Glomerular visceral epithelial cell (primary cell): ENCODE data around the gene ELOVL6.

ENCODE experiments used
- DNase-seq: peaks from one replicate; pipeline ENCODE4 v3.0.0-alpha.2; 2016; ENCODE audit errors: extremely low spot score

The ELOVL6 gene

GRCh38 chr4:110025718-110026117, 172.7 kb downstream of the ELOVL6 start:
- no peak for DNase-seq

- DNase-seq = no peak
These were observed 173.4 kb downstream of the ELOVL6 start for GRCh38 chr4:110025056-110025455.

- DNase-seq = no peak
These were observed 176.0 kb downstream of the ELOVL6 start for GRCh38 chr4:110022457-110022856.

GRCh38 chr4:110020646-110021443, 177.6 kb downstream of the ELOVL6 start:
- no peak for DNase-seq

- DNase-seq = peak; percentile 21
These were observed 178.3 kb downstream of the ELOVL6 start for GRCh38 chr4:110020139-110020538.

GRCh38 chr4:110019153-110019552, 179.3 kb downstream of the ELOVL6 start:
- DNase-seq = no peak

GRCh38 chr4:110014233-110014632, 184.2 kb downstream of the ELOVL6 start:
- no peak for DNase-seq

GRCh38 chr4:110012917-110013316, 185.5 kb downstream of the ELOVL6 start:
- DNase-seq = no peak

GRCh38 chr4:110010797-110011196, 187.6 kb downstream of the ELOVL6 start:
- no peak for DNase-seq

- DNase-seq = no peak
These were observed 188.9 kb downstream of the ELOVL6 start for GRCh38 chr4:110009550-110009949.

GRCh38 chr4:110008540-110008939, 189.9 kb downstream of the ELOVL6 start:
- no peak for DNase-seq

- no peak for DNase-seq
These were observed 191.2 kb downstream of the ELOVL6 start for GRCh38 chr4:110007217-110007616.

- DNase-seq = peak; percentile 67
These were observed 192.9 kb downstream of the ELOVL6 start for GRCh38 chr4:110005461-110006056.

- no peak for DNase-seq
These were observed 193.9 kb downstream of the ELOVL6 start for GRCh38 chr4:110004556-110004955.

- DNase-seq = no peak
These were observed 194.8 kb downstream of the ELOVL6 start for GRCh38 chr4:110003401-110004187.

- no peak for DNase-seq
These were observed 196.1 kb downstream of the ELOVL6 start for GRCh38 chr4:110002326-110002725.

GRCh38 chr4:109999585-109999912, 198.9 kb downstream of the ELOVL6 start:
- no peak for DNase-seq

GRCh38 chr4:109998867-109999584, 199.4 kb downstream of the ELOVL6 start:
- peak; percentile 62 for DNase-seq

GRCh38 chr4:109996526-109996925, 201.9 kb downstream of the ELOVL6 start:
- DNase-seq = no peak
